ENCODE data around the gene FAM200B.

GRCh38 chr4:15684498-15684897, 2.9 kb downstream of the FAM200B start:
- TF ChIP-seq CTCF (IDR thresholded peaks at IDR 0.05; ENCODE audit: low read depth, low read length, missing input control) (no peak), REST (IDR thresholded peaks at IDR 0.05) (no peak), ZBTB33 (IDR thresholded peaks at IDR 0.05) (no peak), SP1 (IDR thresholded peaks at IDR 0.05) (no peak), FOXA1 (IDR thresholded peaks at IDR 0.05) (no peak), FOXA2 (IDR thresholded peaks at IDR 0.05) (no peak), MAX (IDR thresholded peaks at IDR 0.05) (no peak), EGR1 (IDR thresholded peaks at IDR 0.05; ENCODE audit: low read depth in 2 of 2) (no peak), TAF1 (conservative IDR thresholded peaks at IDR 0.05) (no peak), ATF3 (IDR thresholded peaks at IDR 0.05) (no peak), YY1 (IDR thresholded peaks at IDR 0.05) (no peak), RAD21 (IDR thresholded peaks at IDR 0.05) (no peak), JUND (IDR thresholded peaks at IDR 0.05) (no peak)
